Astrocyte of the spinal cord (primary cell): ENCODE results near the gene PGAM5.

Experiments used
- DNase-seq: peaks from one replicate; pipeline ENCODE4 v3.0.0; 2011; ENCODE audit warnings: low read depth, low spot score
- H3K4me3 ChIP-seq: 2 replicates; pipeline ENCODE4 v1.5.1; 2011; ENCODE audit warnings: low read depth, mild to moderate bottlenecking, low read length, moderate library complexity
- CTCF ChIP-seq: IDR thresholded peaks from 2 replicates; pipeline ENCODE4 v1.5.1; 2012; ENCODE audit warnings: low read depth, mild to moderate bottlenecking, low read length, inconsistent platforms
- in situ Hi-C: cut with HindIII; loops from 2 replicates; pipeline ENCODE4 v1.10.0; 2017; ENCODE audit warnings: low sequenced_read_pairs

The PGAM5 gene

GRCh38 chr12:132674561-132674960, 36.1 kb upstream of the PGAM5 start:
- in situ Hi-C loops, result no loop called here
- no peak for DNase-seq
- no peak for TF ChIP-seq CTCF
- H3K4me3 ChIP-seq, result no peak overlapping the region

GRCh38 chr12:132675757-132676432, 34.7 kb upstream of the PGAM5 start:
- TF ChIP-seq CTCF, result no peak
- no peak overlapping the region for H3K4me3 ChIP-seq
- in situ Hi-C loops, result no loop called here
- DNase-seq, result no peak

GRCh38 chr12:132677492-132677891, 33.1 kb upstream of the PGAM5 start:
- H3K4me3 ChIP-seq, result no peak overlapping the region
- no peak for TF ChIP-seq CTCF
- in situ Hi-C loops, result no loop called here
- no peak for DNase-seq

GRCh38 chr12:132685400-132685799, 25.2 kb upstream of the PGAM5 start:
- H3K4me3 ChIP-seq, result no peak overlapping the region
- no peak for DNase-seq
- in situ Hi-C loops, result no loop called here
- TF ChIP-seq CTCF, result no peak

- TF ChIP-seq CTCF, result no peak
- peak overlapping the region; percentile 54 for H3K4me3 ChIP-seq
- no peak for DNase-seq
- in situ Hi-C loops, result no loop called here
These were observed 23.8 kb upstream of the PGAM5 start for GRCh38 chr12:132686825-132687210.

- DNase-seq, result peak; percentile 97
- in situ Hi-C loops, result no loop called here
- no peak for TF ChIP-seq CTCF
- peak within 1 kb of the TSS; percentile 54 for H3K4me3 ChIP-seq
These were observed 23.2 kb upstream of the PGAM5 start, which contains the start of the genes POLE and PXMP2 for GRCh38 chr12:132687211-132688164. Gene POLE (minus strand): TSS chr12:132687342. CDS start chr12:132687315, 27 bp downstream. Gene PXMP2 (plus strand): TSS chr12:132687587. CDS start chr12:132687671, 84 bp downstream.
